EH (cell line): ENCODE measurements around the gene DHX30.
"Not testable (repeated sequence)": the region's sequence is repeated elsewhere in the genome, so short reads cannot be mapped to it uniquely, and the experiment has no call there.

Experiments
- DNase-seq: peaks from one replicate; pipeline ENCODE4 v3.0.0-alpha.2; 2015; ENCODE audit warnings: low read depth

DHX30 gene

GRCh38 chr3:47803480-47804025, 615 bp downstream of the DHX30 start:
- DNase-seq = no peak

DNA sequence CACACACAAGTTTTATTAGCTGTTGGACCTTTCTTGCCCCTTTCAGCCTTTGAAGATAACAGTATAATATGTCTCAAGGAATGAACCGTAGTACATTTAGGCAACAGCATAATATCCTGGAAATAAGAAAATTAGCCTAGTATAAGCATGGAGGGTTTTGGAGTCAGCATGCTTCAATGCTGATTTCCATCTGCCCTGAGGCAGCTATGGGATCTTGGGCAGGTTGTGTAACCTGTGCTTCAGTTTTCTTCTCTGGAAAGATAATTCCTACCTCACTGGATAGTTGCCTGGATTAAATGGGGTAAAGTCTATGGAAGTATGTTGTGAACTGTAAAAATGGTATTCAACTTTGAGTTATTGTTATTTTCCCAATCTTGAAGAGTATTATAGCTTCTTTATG, 1.6 kb downstream of the DHX30 start:
- DNase-seq = no peak

GRCh38 chr3:47813551-47814177, 10.7 kb downstream of the DHX30 start:
- DNase-seq = no peak

- DNase-seq = no peak
Measured at GRCh38 chr3:47817609-47818008, 14.7 kb downstream of the DHX30 start.

DNA sequence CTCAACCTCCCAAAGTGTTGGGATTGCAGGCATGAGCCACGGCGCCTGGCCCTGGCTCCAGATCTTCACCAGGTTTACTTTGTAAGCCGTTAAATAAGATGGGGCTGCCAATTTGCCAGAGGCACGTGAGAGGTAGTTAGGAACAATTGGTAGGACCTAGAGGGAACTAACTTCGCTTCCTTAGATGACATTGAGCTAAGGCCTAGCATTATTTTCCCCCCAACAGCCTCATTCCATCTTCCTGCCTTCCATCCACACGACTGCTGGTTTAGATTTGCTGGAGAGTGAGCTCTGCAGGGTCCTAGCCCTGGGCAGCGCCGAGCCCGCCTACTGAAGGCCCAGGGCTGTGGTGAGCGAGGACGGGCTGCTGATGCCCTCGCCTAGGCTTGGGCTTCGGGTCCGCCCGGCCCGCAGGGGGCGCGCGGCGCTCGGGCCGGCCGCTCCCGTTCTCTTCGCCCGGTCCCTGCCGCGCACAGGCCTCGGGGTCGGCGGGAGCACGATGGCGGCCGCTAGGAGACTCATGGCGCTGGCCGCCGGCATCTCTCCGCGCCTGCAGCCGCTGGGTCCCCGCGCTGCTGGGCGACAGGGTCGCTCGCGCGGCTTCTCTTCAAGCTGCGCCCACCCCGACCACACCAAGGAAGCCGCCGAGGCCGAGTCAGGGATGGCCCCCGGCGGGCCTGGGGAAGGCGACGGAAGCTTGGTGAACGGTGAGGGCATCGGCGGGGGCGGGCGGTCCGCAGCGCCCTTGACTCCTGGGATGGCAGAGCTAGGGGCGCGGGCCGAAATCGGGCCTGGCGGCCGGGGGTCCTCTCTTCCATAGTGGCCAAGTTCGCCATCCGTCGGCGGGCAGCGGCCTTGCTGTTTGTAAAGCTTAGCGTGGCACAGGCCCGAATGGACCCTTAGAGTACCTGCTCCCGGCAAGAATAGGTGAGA, 21.9 kb downstream of the DHX30 start:
- peak; percentile 88 for DNase-seq

GRCh38 chr3:47825590-47825989, 22.7 kb downstream of the DHX30 start:
- DNase-seq = no peak

DNA sequence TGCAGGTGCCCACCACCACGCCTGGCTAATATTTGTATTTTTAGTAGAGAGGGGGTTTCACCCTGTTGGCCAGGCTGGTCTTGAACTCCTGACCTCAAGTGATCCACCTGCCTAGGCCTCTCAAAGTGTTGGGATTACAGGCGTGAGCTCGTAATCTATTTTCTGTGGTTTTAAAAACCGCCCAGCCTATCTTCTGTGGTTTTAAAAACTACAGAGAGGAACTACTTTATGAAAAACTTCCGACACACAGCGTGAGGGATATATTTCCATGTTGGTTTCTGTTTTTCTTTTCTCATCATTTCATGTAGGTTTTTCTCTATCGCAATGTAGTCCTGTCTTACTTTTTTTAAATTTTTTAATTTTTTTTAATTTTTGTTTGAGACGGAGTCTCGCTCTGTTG, 26.5 kb downstream of the DHX30 start:
- not testable (repeated sequence) for DNase-seq

DNA sequence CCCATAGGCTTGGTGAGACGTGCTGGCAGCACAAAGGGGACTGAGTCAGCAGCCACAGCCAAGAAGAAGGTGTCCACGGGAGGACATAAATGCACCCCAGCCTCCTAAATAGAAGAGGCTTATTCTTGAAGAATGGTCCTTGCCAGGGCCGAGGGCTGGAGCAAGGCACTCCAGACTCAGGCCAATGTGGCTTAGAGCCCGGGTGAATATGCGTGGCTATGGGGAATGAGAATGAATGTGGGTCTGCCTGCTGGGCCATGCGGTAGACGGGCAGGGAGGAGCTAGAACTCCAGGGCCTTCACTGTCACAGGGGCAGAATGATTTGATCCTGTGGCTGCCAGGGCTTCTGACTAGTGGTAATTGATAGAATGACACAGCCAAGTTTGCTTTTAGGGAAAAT, 34.0 kb downstream of the DHX30 start:
- DNase-seq = no peak

- no peak for DNase-seq
Measured at GRCh38 chr3:47838503-47838902, 35.6 kb downstream of the DHX30 start.

- DNase-seq = no peak
Measured at GRCh38 chr3:47841786-47842349, 38.9 kb downstream of the DHX30 start.

DNA sequence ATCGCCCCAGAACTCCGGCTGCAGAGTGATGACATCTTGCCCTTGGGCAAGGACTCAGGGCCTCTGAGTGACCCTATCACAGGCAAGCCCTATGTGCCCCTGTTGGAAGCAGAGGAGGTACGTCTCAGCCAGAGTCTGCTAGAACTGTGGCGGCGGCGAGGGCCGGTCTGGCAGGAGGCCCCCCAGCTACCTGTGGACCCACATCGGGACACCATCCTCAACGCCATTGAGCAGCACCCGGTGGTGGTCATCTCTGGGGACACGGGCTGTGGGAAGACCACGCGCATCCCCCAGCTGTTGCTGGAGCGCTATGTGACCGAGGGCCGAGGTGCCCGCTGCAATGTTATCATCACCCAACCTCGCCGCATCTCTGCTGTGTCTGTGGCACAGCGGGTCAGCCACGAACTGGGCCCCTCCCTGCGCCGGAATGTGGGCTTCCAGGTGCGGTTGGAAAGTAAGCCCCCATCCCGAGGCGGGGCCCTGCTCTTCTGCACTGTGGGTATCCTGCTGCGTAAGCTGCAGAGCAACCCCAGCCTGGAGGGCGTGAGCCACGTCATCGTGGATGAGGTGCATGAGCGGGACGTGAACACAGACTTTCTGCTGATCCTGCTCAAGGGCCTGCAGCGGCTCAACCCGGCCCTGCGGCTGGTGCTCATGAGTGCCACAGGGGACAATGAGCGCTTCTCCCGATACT, 43.4 kb downstream of the DHX30 start:
- DNase-seq = no peak

DNA sequence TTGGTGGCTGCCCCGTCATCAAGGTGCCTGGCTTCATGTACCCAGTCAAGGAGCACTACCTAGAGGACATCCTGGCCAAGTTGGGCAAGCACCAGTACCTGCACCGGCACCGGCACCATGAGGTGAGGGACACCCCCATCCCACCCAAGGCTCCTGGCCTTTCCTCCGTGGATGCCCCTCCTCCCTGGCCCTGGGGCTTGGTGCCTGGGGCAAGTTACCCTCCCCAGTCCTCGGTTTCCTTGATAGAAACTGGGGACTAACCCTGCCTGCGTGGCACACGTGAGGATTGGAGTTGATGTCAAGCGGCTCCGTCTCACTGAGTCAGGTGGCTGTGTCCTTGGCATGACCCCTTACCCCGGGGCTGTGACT, 43.9 kb downstream of the DHX30 start:
- no peak for DNase-seq

DNA sequence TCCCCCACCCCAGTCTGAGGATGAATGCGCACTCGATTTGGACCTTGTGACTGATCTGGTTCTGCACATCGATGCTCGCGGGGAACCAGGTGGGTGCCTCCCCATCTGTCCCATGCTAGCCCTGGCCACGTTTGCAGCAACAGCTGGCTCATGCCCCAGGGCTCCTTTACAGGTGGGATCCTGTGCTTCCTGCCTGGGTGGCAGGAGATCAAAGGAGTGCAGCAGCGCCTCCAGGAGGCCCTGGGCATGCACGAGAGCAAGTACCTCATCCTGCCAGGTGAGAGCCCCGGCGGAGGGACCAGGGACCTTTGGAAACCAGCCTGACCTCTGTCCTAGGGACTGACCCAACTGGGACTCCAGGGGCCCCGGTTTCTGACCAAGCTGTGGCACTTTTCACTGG, 44.3 kb downstream of the DHX30 start:
- DNase-seq = no peak

GRCh38 chr3:47847801-47848518, 45.0 kb downstream of the DHX30 start:
- no peak for DNase-seq

- no peak for DNase-seq
Measured at GRCh38 chr3:47848599-47849117, 45.7 kb downstream of the DHX30 start.

- no peak for DNase-seq
Measured at GRCh38 chr3:47849186-47849698, 46.3 kb downstream of the DHX30 start.

GRCh38 chr3:47849699-47850563, 47.0 kb downstream of the DHX30 start:
- DNase-seq = peak; percentile 49

DNA sequence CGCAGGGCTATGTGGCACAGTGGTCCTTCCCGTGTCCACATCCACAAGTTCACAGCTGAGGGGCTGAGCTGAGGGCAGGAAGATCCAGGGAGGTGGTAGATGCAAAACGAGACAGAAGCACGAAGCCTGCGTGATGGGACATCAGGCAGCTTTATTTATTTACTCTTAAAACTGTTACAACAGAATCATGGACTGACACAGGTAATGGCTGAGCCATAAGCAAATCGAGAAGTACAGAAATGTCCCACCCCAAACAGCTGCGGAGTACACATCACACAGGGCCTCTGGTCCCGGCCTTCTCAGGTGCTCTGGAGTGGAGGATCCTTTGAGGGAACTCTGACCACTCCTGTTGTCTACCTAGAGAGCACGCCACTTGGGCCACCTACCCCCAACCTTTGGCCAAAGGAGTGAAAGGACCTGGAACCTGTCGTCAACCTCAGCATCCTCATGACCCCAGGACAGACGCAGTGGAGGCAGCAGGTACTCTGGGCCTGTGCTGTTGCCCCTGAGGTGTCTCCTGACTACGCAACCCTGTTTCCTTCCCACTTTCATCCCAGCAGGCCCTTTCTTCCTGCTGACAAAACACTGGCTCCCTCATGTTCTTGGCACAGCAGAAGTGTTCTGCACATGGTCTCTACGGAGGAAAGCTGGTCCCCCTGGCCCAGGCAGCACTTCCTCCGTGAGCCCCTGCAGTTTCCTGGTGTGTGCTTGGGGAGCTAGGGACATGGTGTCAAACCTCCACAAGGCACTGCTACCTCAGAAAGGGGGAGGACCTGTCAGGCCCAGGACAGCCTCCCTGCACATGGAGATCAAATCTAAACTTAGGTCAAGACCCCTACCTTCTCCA, 47.8 kb downstream of the DHX30 start:
- no peak for DNase-seq

DNA sequence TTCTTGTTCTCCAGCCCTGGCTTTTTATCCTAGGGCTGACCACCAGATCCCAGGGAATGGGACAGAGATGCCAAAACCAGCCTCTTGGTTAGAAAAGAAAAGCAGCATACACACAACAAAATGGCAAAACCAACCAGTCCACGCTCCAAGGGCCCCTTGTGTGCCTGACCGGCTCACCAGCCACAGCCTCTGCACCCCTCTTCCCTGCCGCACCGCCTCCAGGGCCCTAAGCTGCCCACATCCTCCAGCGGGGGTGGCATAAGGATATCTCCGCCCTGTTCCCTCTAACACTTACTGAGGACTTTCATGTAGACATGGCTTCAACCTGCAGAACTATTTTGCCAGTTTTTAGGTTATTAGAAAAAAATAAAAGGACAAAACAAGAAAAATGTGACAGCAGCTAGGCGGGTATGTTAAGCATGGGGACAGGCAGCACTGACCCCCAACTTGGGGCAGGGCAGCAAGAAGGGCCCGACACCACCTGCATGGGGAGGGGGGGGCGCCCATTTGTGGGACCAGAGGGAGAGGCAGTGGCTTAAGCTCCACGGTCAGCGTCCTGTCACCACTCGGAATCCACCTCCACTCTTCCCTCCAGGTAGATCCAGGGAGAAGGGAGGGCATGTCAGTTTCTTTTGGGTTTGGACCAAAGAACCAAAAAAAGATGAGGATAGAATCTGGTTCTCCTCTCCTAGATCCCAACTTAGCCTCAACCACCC, 49.1 kb downstream of the DHX30 start:
- DNase-seq = no peak
